ENCODE data around the gene PRKG1.
A peak's percentile ranks its signal among the peaks of the same experiment; 100 is the strongest.
"Not testable (repeated sequence)": the region's sequence is repeated elsewhere in the genome, so short reads cannot be mapped to it uniquely, and the experiment has no call there.

Gene PRKG1

DNA sequence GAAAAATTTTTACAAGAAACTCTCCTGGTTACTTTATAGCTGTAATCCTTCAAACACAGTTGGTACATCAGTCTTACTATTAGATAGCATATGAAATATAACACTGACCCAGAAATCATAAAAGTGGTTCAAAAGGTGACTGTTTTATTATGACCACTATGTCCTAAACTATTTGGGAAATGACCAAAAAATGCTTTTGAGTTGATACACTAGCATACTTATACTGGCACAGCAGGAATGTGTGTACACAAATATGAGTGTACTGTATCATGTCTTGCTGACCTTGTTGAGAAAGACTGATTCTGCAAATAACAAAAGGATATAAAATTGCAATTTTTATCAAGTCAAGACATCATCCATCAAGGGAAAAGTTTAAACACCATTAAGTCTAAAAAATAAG is 600.8 kb downstream of the PRKG1 start:
- no peak for DNase-seq

DNA sequence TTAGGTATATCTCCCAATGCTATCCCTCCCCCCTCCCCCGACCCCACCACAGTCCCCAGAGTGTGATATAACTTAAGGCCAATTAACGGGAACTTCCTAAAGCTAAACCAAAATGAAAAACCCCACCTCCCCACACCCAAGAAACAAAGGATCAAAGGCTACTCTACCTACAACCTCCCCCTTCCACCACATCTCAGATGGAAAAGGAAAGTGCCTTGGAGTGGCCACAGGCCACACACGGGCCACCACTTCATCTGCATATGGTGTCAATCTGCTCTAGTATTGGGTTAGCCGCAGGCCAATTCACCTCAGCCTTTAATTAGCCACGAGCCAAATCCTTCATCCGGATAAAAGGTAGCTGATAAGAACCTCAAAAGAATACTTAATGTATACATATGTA is 605.6 kb downstream of the PRKG1 start:
- DNase-seq, result no peak

DNA sequence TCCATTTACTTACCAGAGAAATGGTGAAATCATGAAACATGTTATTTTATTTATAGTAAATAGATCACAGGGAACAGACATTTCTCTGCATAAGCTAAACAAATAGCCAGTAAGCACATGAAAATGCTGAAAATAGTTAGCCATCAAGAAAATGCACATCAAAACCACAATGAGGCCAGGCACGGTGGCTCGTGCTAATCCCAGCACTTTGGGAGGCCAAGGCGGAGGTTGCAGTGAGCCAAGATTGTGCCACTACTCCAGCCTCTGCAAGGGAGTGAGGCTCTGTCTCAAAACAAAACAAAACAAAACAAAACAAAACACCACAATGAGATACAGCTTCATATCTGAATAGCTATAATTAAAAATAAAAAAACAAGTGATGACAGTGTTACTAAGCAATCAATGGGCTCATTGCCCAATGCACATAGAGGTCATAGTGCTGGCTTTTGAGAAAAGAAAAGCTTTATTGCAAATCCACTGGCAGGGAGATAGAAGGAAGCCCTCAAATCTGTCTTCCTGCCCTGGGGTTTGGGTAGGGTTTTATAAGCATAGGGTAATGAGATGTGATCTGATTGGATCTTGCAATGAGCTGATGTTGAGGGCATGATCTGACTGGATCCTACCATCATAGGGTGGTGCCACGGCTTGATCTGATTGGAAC is 608.9 kb downstream of the PRKG1 start:
- no peak for DNase-seq

DNA sequence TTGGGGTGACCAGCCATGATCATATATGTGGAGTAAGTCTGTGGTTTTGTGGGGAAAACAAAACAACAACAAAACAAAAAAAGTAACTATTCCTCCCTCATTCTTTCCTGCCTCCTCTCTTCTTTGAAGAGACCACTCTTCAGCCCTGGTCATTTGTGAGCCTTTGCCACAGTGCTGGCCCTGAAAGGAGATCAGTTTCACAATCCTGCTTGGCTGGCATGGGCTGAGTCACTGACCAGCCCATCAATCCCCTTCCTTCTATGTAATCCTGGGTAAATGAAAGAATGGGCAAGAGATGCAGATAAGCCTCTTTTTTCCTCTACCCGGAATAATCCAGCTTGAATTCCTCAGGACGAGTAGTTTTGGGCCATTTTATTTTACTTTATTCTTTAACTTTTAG is 611.5 kb downstream of the PRKG1 start:
- no peak for DNase-seq

DNA sequence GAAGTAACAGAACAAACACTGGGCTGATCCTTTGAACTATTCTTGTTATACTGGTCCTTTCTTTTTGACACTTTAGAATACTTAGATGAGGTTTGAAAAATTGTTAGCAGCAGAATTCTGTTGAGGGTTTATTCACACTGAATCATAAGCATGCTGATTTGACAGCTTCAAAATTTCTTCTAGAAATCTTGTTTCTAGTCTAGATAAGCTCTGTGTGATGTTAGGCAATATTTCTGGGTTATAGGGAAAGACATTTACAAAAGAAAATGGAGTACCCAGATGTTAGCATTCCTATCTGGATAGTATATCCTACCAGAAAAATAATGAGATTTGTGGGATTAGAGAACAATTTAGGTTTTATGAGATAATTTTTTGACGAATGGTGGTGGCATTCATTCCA is 613.0 kb downstream of the PRKG1 start:
- no peak for DNase-seq

DNA sequence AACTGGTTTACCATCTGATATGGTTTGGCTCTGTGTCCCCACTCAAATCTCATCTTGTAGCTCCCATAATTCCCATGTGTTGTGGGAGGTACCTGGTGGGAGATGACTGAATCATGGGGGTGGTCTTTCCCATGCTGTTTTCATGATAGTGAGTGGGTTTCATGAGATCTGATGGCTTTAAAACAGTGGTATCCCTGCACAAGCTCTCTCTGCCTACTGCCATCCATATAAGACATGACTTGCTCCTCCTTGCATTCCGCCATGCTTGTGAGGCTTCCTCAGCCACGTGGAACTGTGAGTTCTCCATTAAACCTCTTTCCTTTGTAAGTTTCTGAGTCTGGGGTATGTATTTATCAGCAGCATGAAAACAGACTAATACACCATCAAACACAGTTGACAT is 614.5 kb downstream of the PRKG1 start:
- not testable (repeated sequence) for DNase-seq

DNA sequence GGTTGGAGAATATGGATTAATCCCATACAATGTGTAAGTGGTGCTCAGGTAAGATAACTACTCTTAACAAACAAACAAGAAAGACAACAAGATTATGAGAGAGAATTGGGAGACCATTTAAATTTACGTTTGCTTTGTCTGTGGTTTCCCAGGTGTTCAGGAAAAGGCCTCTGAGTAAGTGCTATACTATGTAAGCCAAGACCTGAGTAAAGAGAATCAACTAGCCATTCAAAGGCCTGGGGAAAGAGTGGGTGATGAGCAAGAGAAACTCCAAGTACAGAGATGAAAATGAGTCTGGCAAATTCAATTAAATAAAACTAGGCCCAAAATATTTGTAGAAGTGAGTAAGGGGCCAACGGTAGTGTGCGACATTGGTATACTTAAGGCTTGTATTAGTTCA is 615.2 kb downstream of the PRKG1 start:
- no peak for DNase-seq

DNA sequence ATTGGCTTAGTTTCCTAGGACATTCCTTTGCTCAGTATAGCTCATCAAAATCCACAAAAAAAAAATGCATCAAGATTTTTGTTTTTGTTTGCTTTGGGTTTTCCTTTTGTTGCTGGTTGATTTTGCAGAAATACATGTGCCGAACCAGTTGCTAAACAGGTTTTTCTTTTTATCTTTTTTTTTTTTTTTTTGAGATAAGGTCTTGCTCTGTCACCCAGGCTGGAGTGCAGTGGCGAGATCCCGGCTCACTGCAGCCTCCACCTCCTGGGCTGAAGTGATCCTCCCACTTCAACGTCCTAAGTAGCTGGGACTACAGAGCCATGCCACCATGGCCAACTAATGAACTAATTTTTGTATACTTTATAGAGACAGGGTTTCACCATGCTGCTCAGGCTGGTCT is 616.8 kb downstream of the PRKG1 start:
- DNase-seq, result no peak

DNA sequence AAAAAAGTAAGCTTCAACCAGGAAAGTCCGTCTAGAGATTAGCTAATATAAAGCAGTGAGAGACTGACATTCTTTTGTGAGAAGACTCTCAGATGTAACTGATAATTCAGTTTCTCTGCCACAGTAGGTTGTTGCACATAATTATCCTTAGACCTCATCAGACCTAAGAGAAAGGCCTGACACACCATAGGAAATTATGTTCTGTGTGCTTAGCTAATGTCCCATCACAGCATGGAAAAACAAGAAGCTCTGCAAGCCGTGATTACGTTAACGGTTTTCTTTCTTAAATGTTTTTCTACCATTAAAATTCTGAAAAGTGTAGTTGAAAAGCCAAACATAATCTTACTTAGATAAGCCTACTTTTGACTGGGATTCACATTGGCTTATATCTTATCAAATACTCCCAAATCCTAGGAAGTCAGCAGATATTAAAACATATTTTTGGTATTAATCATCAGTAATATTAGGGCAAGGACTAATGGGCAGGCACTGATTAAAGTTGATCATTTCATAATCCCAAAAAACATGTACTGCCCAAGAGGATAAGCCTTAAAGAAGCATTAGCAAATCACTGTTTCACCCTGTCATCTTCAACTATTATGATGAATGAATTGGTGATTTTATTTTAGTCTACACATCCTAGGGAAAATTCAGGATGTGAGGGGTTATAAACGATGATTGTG is 619.9 kb downstream of the PRKG1 start:
- no peak for DNase-seq

DNA sequence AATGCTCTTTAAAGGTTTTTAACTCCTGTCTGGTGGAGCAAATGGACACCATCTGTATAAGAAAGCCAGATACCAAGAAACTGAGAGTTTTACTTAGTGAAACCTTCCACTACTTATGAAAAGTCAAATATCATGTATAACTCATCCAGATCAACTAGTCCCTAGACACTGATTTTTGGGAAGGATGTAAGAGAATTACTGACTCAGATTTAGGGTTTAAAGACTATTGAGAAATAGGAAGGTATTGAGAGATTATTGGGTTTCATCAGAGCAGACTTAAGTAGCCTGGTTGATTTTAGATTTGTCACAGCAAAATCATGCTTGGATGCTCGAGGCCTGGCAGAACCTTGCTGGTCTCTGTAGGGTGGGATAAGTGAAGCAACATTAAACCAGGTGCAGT is 622.0 kb downstream of the PRKG1 start:
- DNase-seq, result no peak

DNA sequence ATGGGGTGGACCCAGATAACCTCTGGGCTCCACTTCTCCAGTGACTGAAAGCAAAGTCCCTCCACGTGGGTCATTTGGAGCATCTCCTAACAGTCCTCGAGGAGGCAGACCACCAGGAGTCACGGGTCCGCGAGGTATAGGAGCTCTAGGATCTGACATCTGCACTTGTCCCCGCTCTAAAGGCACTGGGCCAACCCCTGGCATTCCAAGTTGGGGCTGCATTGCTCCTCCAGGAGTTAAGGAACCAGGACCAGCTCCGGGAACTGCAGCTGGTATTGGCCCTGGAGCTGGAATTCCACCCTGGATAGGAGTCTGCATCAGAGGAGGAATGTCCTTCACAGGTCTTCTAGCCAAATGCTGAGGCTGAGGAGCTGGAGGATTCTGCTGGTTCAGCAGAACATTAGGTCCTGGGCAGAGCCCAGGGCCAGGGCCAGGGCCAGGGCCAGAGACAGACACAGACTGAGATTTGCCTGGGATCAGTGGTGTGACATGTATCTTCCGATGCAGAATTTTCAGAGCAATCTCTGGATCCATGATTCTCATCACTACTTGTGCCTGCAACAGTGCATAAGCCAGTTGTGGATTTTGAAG is 624.3 kb downstream of the PRKG1 start:
- DNase-seq, result no peak

DNA sequence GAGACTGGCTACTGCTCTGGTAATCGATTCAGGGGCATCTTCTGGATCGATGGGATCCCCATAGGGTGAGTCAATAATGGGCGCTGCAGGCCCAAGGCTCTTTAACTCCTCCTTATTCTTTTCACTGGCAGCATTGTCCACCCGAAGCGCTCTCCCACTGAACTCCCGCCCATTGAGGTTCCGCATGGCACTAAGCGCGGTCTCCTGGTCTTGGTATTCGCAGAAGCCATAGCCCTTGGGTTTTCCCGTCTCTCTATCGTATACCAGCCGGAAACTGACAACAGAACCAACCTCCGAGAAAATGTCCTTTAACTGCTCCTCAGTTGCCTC is 624.8 kb downstream of the PRKG1 start:
- no peak for DNase-seq

DNA sequence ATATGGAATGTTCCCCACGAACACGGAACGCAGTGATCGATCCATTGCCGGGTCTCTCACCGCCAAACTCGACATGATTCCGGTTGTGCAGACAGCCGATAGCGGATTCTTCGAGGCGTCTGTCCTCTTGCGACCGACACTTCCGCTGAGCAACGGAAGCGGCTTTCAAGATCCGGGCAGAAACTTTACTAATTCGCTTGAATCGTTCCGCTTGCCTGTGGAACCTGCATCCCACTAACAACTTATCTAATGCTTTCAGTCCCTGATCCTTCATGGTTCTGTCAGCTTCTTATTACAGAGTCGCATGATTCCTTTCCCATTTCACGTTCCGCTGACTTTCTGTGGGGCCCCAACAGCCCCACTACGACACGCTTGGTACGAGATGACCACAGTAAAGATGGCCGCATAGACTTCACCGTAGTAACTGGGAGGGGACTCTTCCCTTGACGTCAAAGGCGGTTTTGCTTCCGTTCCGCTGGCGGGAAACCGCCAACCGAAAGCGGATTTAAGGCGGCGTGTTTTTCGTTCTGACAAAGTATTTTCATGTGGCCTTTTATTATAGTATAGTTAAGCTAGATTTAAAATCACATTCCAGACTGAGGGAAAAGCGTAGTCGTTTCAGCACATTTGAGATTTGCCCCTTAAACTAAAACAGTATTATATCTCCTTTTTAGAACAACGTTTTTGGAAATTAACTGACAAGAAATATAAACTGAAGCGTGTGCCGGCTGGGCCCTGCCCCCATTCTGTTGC is 625.4 kb downstream of the PRKG1 start, which contains the start of gene CSTF2T:
Gene CSTF2T (minus strand): TSS at position 121 of the 753 bp plus-strand sequence. CDS start 46 bp downstream, at position 75.
- peak; percentile 82 for DNase-seq

DNA sequence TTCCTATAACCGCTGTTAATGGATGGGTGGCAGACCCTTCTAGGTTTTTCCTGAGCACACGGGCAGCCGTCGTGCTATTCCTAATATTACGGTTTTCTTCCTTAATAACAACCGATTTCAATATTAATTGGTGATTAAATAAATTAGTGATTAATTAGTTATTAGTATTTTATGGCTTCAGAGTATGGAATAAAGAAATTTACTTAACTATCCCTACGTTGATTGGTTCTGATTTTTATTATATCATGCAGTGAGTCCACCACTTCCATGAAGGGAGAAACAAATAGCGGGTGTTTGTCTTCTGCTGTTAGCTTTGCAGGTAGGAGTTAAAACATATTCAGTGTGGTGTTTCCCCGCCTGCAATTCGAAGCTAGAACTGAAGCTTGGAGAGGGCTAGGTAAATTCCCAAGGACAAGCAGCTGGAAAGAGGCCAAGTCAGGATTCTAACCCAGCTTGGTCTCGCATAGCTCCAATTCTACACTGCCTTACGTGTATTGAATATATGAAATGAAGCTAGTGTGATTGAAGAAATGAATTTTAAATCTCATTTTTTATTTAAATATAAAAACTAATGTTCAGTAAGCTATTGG is 626.0 kb downstream of the PRKG1 start:
- DNase-seq, result no peak

DNA sequence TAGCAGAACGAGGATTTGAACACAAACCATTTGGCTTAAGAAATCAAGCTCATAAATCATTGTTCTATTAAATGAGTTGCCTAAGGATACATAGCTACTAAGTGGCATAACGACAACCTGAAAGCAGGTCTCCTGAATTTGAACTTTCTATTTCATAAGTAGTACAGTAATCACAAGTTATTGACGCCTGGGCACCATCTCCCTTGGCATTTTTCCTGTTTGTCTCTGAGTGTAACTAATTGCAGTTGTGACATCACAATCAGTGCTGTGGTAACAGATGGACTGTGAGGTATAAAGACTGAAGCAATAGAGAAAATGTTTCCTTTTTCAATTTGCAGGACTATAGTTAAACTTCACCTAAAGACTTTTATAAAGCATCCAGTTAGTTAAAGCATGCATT is 631.5 kb downstream of the PRKG1 start:
- DNase-seq, result no peak

DNA sequence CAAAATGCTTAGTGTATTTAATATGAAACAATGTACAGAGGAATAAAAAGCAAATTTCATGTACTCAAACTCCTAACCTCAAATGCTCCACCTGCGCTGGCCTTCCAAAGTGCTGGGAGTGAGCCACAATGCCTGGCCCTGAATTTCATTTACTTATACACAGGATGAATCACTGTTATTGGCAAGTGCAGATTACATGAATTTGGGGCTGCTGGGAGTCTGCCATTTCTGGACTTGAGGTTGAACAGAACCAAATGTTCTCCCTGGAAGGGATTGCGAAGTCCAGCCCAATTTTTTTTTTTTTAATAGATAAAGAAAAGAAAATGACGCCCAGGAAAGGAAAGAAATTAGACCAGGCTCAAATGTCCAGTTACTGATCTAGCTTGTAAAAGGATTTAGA is 631.9 kb downstream of the PRKG1 start:
- DNase-seq, result no peak

DNA sequence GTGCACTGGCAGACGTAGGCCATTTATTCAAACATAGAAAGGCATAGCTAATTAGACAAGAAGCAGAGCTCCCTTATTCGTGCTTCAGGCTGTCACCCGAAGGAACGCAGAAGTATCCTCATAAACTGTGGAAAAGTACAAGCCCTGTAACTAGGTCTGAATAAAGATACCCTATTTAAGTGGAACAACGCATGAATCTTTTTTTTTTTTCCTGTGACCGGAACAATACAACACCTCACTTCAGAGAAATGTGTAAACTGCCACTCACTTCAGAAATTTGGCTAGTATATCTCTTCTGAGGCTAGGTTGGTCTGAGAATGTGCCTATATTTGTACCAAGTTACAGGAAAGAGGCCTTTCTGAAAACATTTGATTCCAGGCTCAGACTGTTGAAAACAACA is 633.1 kb downstream of the PRKG1 start:
- no peak for DNase-seq

DNA sequence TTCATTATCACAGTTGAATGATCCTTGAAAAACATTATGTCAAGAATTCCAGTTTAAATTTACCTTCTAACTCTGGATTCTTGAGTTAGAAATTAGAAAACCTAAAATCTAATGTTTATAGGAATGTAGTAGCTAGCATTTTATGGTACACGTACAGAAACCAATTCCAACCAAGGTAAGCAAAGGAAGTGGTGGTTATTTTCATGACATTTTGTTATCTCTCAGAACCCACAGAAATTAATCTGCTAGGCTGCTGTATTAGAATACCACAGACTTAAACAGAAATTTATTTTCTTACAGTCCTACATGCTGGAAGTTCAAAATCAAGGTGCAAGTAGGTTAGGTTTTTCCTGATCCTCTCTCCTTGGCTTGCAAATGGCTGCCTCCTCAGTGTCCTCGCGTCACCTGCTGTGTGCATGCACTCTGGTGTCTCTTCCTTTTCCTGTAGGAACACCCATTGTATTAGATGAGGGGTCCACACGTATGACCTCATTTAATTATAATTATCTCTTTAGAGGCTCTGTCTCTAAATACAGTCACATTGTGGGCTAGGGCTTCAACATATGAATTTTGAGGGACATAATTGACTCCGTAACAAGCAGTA is 633.6 kb downstream of the PRKG1 start:
- no peak for DNase-seq

DNA sequence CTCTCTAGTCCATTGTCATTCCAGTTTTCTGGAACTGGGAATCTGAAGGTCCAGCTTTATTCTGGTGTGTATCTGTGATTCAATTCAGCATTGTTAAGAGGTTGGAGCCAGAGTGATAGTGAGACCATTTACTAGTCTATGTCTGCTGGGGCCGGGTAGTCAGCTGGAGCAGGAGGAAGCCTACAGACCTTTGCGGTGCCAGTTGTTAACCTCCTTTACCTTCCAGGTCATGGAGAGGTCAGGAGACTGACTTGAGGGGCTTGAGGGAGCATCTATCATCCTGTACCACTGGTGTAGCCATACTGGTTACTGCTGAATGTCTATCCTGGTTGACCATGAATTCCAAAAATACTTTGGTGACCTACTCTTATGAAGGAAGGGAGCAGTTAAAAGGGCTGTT is 634.3 kb downstream of the PRKG1 start:
- no peak for DNase-seq

DNA sequence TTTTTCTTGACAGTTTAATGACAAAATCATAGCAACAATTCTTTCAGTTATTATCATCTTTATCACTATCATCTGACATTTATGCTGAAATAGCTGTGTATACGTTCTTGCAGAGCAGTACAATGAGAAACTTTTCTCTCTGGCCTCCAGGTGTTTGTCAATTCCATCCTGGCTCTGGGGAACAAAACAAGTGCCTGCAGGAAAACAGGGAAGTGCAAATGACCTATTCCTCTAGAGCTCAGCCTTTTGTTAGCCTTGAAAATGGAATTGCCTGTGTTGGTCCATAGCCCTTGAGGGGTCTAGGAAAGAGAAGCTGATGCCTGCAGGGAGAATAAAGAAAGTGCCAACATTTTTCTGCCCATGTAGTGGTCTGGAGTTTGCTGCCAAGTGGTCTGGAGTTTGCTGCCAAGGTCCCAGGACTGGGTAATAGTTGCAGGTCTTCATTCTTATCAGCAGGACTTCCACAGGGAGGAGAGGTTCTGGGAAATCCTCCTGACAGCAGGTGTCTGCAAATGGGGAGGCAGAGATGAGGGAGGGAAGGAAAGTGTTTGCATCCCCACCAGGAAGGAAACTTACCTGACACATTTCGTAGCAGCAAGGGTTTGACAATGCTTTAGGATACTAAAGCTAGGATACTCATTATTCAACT is 635.2 kb downstream of the PRKG1 start:
- no peak for DNase-seq

DNA sequence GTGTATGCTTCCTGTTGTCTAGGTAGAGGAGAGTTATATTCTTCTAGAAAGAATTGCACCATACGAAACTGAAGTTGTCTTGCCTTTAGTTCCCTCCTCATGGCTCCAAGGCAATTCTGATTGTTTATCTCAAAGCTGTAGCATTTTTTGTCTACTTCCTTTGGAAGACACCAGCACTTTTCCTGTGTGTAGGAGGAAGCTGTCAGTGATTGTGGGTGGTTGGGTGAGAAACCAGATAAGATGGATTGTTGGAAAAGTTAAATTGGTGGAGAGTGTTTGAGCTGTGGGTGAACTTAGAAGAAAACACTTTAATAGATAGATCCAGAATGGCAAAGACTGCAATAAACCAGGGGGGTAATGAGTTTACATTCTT is 637.2 kb downstream of the PRKG1 start:
- no peak for DNase-seq

DNA sequence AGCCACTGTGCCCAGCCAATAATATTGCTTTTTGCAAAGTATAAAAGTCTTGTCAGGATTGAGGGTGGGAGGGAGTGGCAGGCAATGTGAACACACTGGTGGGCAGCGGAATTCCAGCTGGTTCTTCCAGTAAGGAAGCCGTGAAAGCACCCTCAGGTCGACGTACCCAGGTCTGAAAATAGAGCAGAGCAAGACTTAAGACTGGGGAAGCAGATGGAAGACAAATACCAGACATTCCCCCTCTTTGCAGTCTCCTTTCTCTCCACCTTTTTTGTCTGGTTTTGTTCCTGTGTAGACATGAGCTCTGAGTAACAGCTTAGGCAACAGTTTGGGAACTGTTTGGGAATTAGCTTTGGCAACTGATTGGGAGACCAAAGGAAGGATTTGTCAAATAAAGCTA is 642.7 kb downstream of the PRKG1 start:
- no peak for DNase-seq
